ENCODE measurements around the gene MED15.
"Not testable (repeated sequence)": the region's sequence is repeated elsewhere in the genome, so short reads cannot be mapped to it uniquely, and the experiment has no call there.

MED15 gene

DNA sequence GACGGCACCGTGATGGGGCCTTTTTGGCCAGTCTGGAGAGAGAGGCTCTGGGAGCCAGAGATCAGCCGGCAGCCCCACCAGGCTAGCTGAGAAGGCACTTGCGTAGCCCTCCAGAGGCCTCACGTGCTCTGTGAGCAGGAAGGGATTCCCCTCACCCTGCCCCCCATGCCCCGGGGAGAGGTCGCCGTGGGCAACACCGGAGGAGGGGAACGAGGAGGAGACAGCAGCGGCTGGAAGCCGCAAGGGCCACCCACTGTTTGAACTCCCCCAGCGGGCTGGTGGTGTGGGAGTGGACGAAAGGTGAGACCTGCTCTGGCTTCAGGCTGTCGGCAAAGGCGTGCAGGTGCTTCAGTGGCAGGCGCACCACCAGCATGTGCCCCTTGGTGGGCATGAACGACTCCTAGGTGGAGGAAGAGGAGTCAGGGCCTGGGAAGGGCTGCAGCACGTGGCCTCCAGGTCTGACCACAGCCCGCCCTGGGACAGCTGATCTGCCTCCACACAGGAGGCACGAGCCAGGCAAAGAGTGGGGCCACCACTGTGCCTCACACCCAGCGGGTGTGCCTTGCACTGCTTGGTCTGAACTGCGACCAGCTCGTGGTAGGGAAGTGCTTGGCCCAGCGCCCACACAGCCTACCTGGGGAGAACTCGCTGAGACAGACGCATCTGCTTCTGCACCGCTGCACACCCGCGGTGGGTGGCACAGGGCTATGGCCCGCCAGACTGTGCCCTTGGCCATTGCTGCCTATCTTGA is 99.9 kb downstream of the MED15 start:
- Histone ChIP-seq H3K36me3 (ENCODE audit: insufficient read depth, low read length) (no peaks in the 10 kb centered on the region), H3K4me2 (ENCODE audit: low read length) (no peak overlapping the region), H3K4me3 (ENCODE audit: low read length) (no peak overlapping the region), H3K4me1 (ENCODE audit: control insufficient read depth, insufficient read depth, low read length) (no peaks in the 10 kb centered on the region), H3K9ac (ENCODE audit: low read depth, low read length) (no peak overlapping the region), H3K9me3 (replicated peaks; ENCODE audit: low read length) (no peaks in the 10 kb centered on the region), H3K27me3 (ENCODE audit: control insufficient read depth, insufficient read depth, low read length) (peaks cover 52% of the 10 kb centered on the region)

DNA sequence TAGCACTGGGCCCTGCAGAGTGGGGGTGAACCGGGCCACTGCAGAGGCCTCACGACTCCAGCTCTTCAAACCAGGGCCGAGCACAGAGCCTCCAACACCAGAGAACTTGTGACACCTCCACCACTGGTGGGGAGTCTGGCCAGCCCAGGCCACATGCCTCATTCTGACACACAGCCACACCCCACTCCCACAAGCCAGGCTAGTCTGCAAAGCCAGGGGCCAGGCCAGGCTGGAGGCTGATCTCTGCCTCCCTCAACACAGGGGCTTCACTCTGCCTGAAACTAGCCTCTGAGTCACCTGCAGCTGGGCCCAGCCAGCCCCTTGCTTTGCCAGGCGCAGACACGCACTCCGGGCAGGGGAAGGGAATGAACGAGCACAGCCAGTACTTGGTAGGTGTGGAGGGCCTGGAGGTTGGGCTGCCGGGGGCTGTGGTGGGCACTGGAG is 102.9 kb downstream of the MED15 start:
- H3K27me3 ChIP-seq (ENCODE audit: control insufficient read depth, insufficient read depth, low read length): peaks cover 42% of the 10 kb centered on the region
- H3K36me3 ChIP-seq (ENCODE audit: insufficient read depth, low read length): no peaks in the 10 kb centered on the region
- no peak overlapping the region for H3K9ac ChIP-seq (ENCODE audit: low read depth, low read length)

DNA sequence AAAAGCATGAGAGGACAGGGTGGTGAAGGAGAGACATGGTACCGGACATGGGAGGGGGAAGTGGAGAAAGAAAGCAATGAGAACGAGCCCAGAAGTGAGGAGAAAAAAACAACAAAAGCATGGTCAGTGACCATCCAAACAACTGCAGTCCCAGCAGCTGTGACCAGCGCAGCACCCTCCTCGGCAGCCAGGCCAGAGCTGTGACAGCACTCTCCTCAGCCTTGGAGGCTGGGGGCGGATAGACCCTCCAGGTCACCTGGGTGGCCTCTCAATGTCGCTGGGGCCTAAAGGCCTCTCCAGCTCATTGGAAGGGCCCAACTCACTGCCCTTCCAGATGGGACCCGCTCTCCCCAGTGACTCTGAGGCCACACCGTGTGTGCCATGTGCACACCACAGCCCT is 103.3 kb downstream of the MED15 start:
- Histone ChIP-seq H3K4me2 (ENCODE audit: low read length) (no peak overlapping the region), H3K36me3 (ENCODE audit: insufficient read depth, low read length) (no peaks in the 10 kb centered on the region), H3K9me3 (replicated peaks; ENCODE audit: low read length) (no peaks in the 10 kb centered on the region), H3K9ac (ENCODE audit: low read depth, low read length) (no peak overlapping the region), H3K4me3 (ENCODE audit: low read length) (no peak overlapping the region), H3K27me3 (ENCODE audit: control insufficient read depth, insufficient read depth, low read length) (peaks cover 44% of the 10 kb centered on the region), H3K4me1 (ENCODE audit: control insufficient read depth, insufficient read depth, low read length) (no peaks in the 10 kb centered on the region)

More for the DNA sequence above, 102.9 kb downstream of the MED15 start:
- Histone ChIP-seq H3K4me1 (ENCODE audit: control insufficient read depth, insufficient read depth, low read length) (no peaks in the 10 kb centered on the region), H3K9me3 (replicated peaks; ENCODE audit: low read length) (no peaks in the 10 kb centered on the region), H3K4me3 (ENCODE audit: low read length) (no peak overlapping the region), H3K4me2 (ENCODE audit: low read length) (no peak overlapping the region)

DNA sequence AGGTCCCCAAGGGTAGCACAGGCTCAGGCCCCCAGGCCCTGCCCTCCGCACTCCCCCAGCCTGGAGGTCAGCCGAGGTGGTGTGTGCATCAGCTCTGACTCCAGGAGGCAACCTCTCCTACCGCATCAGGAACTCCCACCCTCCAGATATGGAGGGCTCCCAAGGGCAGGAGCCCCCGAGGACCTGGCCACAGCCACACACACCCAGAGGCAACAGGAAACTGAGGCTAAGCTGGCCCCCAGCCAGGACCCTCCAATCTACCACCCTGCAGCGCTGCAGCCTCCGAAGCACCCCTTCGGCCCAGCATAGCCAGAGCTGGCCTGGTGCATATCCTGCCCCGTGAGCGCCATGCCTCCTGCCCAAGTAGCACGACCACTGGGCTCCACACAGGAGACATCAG is 104.0 kb downstream of the MED15 start:
- no peak overlapping the region for H3K4me3 ChIP-seq (ENCODE audit: low read length)
- no peak overlapping the region for H3K4me2 ChIP-seq (ENCODE audit: low read length)
- H3K9ac ChIP-seq (ENCODE audit: low read depth, low read length): no peak overlapping the region
- no peaks in the 10 kb centered on the region for H3K9me3 ChIP-seq (replicated peaks; ENCODE audit: low read length)
- no peaks in the 10 kb centered on the region for H3K36me3 ChIP-seq (ENCODE audit: insufficient read depth, low read length)
- no peaks in the 10 kb centered on the region for H3K4me1 ChIP-seq (ENCODE audit: control insufficient read depth, insufficient read depth, low read length)
- peaks cover 47% of the 10 kb centered on the region for H3K27me3 ChIP-seq (ENCODE audit: control insufficient read depth, insufficient read depth, low read length)

DNA sequence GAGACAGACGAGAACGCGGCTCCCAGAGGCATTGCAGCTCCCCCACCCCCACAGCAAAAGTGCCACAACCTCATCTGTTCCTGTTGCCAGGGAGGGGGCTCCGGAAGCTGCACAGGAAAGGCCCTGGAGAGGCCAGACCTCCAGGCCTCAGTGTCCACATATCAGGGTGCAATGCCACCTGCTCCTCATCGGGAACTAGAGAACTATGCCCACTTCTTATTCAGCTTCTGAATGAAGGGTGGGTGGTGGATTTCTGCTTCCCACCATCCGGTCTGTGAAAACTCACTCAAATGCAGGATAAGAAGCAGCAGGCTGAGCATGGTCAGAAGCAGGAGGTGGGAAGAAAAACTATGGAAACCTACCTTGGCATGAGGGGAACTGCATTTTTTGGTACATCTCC is 105.9 kb downstream of the MED15 start:
- H3K36me3 ChIP-seq (ENCODE audit: insufficient read depth, low read length): no peaks in the 10 kb centered on the region
- no peak overlapping the region for H3K4me2 ChIP-seq (ENCODE audit: low read length)
- H3K9ac ChIP-seq (ENCODE audit: low read depth, low read length): no peak overlapping the region
- no peak overlapping the region for H3K4me3 ChIP-seq (ENCODE audit: low read length)
- H3K9me3 ChIP-seq (replicated peaks; ENCODE audit: low read length): no peaks in the 10 kb centered on the region
- H3K4me1 ChIP-seq (ENCODE audit: control insufficient read depth, insufficient read depth, low read length): no peaks in the 10 kb centered on the region
- peaks cover 43% of the 10 kb centered on the region for H3K27me3 ChIP-seq (ENCODE audit: control insufficient read depth, insufficient read depth, low read length)

DNA sequence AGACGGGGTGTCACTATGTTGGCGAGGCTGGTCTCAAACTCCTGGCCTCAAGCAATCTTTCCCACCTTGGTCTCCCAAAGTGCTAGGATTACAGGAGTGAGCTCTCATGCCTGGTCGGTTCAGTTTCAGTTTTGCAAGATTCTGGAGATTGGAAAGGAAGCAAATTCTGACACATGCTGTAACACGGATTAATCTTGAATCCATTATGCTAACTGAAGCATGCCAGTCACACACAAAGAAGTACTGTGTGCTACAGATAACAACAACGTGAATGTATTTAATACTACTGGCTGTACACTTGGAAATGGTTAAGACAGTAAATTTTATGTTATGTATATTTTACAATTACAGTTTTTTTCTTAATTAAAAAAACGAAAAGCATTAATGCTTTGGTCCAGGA is 107.6 kb downstream of the MED15 start:
- H3K4me1 ChIP-seq (ENCODE audit: control insufficient read depth, insufficient read depth, low read length): no peaks in the 10 kb centered on the region
- H3K9me3 ChIP-seq (replicated peaks; ENCODE audit: low read length): no peaks in the 10 kb centered on the region
- no peak overlapping the region for H3K4me3 ChIP-seq (ENCODE audit: low read length)
- peaks cover 32% of the 10 kb centered on the region for H3K27me3 ChIP-seq (ENCODE audit: control insufficient read depth, insufficient read depth, low read length)
- no peak overlapping the region for H3K9ac ChIP-seq (ENCODE audit: low read depth, low read length)
- H3K36me3 ChIP-seq (ENCODE audit: insufficient read depth, low read length): no peaks in the 10 kb centered on the region
- H3K4me2 ChIP-seq (ENCODE audit: low read length): no peak overlapping the region

DNA sequence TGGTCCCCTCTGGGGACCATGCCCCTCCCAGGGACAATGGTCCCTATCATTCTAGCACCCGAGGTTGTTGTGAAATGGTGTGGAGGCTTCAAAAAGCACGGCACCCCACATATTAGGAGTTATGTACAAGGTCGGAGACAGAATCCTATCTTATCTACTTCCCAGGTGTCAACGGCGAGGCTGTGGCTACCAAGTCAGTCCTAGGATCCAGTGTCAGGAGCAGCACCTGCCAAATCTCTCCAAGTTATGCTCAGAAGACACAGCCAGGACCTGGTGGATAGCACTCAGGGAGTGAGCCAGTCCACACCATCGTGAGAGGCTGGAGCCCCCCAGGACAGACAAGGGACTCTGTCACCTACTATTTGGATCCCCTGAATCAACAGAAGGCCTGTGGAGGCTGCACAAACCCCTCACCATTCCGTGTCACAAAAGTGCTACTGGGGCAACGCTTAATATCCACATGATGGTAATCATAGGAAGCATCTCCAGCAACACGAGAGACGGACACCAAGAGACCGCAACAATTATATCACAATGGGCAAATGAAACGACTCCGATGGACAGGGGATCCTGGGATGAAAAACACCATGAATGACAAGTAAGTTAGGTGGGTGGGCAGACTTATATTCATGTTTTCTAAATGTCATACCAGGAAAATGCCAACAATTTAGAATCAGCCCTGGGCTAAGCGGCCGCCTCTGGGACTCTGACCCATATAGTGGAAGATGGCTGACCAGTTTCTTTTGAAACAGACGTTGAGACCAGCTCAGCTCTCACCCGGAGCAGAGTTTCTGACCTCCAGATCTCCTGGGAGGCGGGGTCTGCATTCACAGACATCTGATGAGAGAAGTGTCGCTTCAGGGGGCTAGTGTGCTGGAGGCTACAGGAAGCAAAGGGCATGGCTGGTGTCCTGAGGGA is 108.4 kb downstream of the MED15 start:
- H3K4me1 ChIP-seq (ENCODE audit: control insufficient read depth, insufficient read depth, low read length): no peaks in the 10 kb centered on the region
- no peaks in the 10 kb centered on the region for H3K9me3 ChIP-seq (replicated peaks; ENCODE audit: low read length)
- no peak overlapping the region for H3K4me3 ChIP-seq (ENCODE audit: low read length)
- H3K36me3 ChIP-seq (ENCODE audit: insufficient read depth, low read length): no peaks in the 10 kb centered on the region
- no peak overlapping the region for H3K4me2 ChIP-seq (ENCODE audit: low read length)
- no peak overlapping the region for H3K9ac ChIP-seq (ENCODE audit: low read depth, low read length)
- H3K27me3 ChIP-seq (ENCODE audit: control insufficient read depth, insufficient read depth, low read length): peaks cover 32% of the 10 kb centered on the region

DNA sequence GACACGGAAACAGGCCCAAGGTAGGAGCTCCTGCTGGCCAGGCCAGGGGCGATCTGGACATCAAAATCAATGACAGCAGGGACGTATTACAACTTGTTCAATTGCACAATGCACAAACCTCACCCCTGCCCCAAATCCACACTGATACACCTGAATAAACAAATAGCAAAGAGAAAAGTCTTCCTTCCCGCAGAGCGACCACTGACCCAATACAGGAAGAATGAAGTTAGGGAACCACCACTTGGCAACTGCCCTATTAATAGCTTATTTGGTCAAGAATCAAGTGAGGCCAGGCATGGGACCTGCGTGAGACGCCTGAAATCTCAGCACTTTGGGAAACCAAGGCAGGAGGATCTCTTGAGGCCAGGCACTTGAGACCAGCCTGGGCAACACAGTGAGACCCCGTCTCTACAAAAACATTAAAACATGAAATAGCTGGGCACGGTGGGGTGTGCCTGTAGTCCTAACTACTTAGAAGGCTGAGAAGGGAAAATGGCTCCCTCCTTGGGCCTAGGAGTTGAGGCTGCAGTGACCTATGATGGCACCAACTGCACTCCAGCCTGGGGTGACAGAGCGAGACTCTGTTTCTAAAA is 109.1 kb downstream of the MED15 start:
- H3K9ac ChIP-seq (ENCODE audit: low read depth, low read length): no peak overlapping the region
- H3K4me2 ChIP-seq (ENCODE audit: low read length): no peak overlapping the region
- no peaks in the 10 kb centered on the region for H3K36me3 ChIP-seq (ENCODE audit: insufficient read depth, low read length)
- H3K4me3 ChIP-seq (ENCODE audit: low read length): no peak overlapping the region
- H3K27me3 ChIP-seq (ENCODE audit: control insufficient read depth, insufficient read depth, low read length): peaks cover 31% of the 10 kb centered on the region
- H3K4me1 ChIP-seq (ENCODE audit: control insufficient read depth, insufficient read depth, low read length): no peaks in the 10 kb centered on the region
- no peaks in the 10 kb centered on the region for H3K9me3 ChIP-seq (replicated peaks; ENCODE audit: low read length)

DNA sequence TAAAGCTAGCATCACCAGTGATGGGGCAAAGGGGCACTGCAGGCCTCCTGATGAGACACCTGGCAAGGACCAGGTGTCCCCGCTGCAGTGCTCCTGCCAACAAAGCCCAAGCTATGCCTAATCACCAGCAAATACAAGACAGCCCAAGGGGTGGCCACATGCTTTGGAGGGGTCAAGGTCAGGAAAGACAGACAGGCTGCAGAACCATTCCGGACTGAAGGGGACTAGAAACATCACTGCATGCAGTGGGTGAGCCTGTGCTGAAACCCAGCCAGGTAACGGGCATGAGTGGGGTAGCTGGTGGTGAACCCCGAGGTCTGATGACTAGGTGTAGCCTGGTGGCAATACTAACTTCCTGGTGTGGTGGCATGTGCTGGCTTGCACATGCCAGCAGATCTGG is 111.1 kb downstream of the MED15 start:
- no peak overlapping the region for H3K9ac ChIP-seq (ENCODE audit: low read depth, low read length)
- H3K9me3 ChIP-seq (replicated peaks; ENCODE audit: low read length): no peaks in the 10 kb centered on the region
- no peak overlapping the region for H3K4me3 ChIP-seq (ENCODE audit: low read length)
- H3K27me3 ChIP-seq (ENCODE audit: control insufficient read depth, insufficient read depth, low read length): peaks cover 31% of the 10 kb centered on the region
- H3K4me1 ChIP-seq (ENCODE audit: control insufficient read depth, insufficient read depth, low read length): no peaks in the 10 kb centered on the region
- no peak overlapping the region for H3K4me2 ChIP-seq (ENCODE audit: low read length)
- H3K36me3 ChIP-seq (ENCODE audit: insufficient read depth, low read length): no peaks in the 10 kb centered on the region

DNA sequence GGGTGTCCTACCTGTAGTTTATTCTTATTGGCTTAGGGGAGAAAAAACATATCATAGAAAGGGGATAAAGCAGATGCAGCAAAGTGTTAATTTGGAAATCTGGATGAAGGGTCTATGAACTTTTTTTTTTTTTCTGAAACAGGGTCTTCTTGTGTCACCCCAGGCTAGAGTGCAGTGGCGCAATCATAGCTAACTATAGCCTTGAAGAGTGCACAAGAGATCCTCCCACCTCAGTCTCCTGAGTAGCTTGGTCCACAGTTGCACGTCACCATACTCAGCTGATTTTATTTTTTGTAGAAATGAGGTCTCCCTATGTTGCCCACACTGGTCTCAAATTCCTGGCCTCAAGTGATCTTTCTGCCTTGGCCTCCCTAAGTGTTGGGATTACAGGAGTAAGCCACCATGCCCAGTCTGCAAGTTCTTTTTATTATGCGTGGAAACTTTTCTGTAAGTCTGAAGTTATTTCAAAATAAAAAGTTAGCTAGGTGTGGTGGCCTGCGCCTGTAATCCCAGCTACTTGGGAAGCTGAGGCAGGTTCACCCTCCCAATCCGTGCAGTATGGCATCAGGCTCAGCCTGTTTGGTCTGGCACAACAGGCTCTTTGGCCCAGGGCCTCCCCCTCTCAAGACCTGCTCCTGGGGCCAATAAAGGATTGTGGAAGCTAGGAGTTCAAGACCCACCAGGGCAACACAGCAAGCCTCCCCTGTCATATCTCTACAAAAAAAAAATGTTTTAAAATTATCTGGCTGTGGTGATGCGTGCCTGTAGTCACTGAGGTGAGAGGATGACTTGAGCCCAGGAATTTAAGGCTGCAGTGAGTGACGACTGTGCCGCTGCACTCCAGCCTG is 111.9 kb downstream of the MED15 start:
- no peak overlapping the region for H3K4me2 ChIP-seq (ENCODE audit: low read length)
- no peak overlapping the region for H3K9ac ChIP-seq (ENCODE audit: low read depth, low read length)
- H3K4me3 ChIP-seq (ENCODE audit: low read length): no peak overlapping the region
- no peaks in the 10 kb centered on the region for H3K36me3 ChIP-seq (ENCODE audit: insufficient read depth, low read length)
- no peaks in the 10 kb centered on the region for H3K9me3 ChIP-seq (replicated peaks; ENCODE audit: low read length)
- peaks cover 36% of the 10 kb centered on the region for H3K27me3 ChIP-seq (ENCODE audit: control insufficient read depth, insufficient read depth, low read length)
- no peaks in the 10 kb centered on the region for H3K4me1 ChIP-seq (ENCODE audit: control insufficient read depth, insufficient read depth, low read length)

DNA sequence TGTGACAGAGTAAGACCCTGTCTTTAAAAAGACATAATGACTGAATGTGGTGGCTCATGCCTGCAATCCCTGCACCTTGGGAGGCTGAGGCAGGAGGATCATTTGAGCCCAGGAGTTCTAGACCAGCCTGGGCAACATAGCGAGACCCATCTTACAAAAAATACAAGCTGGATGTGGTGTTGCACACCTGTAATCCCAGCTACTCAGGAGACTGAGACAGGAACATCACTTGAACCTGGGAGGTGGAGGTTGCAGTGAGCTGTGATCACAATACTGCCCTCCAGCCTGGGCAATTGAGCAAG is 112.4 kb downstream of the MED15 start:
- not testable (repeated sequence) for H3K9me3 ChIP-seq (replicated peaks; ENCODE audit: low read length); H3K9ac ChIP-seq (ENCODE audit: low read depth, low read length); H3K4me1 ChIP-seq (ENCODE audit: control insufficient read depth, insufficient read depth, low read length); H3K4me2 ChIP-seq (ENCODE audit: low read length); H3K36me3 ChIP-seq (ENCODE audit: insufficient read depth, low read length); H3K4me3 ChIP-seq (ENCODE audit: low read length)
- peaks cover 38% of the 10 kb centered on the region for H3K27me3 ChIP-seq (ENCODE audit: control insufficient read depth, insufficient read depth, low read length)
